ENCODE results near the gene DHX40. TPM values are rescaled to one million over a fixed set of nuclear protein-coding genes. Genes with fewer than 3 reads are reported as not detected.
"Not testable (repeated sequence)": the region's sequence is repeated elsewhere in the genome, so short reads cannot be mapped to it uniquely, and the experiment has no call there.

DHX40 gene
- total and polyA plus RNA-seq, 2 donors (not counting 1 experiment from before 2014, with no cell fraction given), result 41.9 to 58.6 TPM

- DNase-seq (ENCODE audit: low read depth in 2 of 2), result no peak
- H3K4me2 ChIP-seq (ENCODE audit: extremely low read depth, insufficient read depth, low read length), result no peak overlapping the region
- H3K79me2 ChIP-seq (ENCODE audit: control insufficient read depth, insufficient read depth, low read length), result no peaks in the 10 kb centered on the region
- H3K36me3 ChIP-seq (ENCODE audit: control insufficient read depth, insufficient read depth, low read length), result no peaks in the 10 kb centered on the region
- no peak overlapping the region for H3K27ac ChIP-seq (ENCODE audit: insufficient read depth, low read length)
- no peak overlapping the region for H2AFZ ChIP-seq (ENCODE audit: low read length)
- no peak overlapping the region for H3K9ac ChIP-seq (ENCODE audit: insufficient read depth, low read length)
- no peaks in the 10 kb centered on the region for H4K20me1 ChIP-seq (ENCODE audit: control insufficient read depth, extremely low read depth, insufficient read depth, low read length)
- no peak overlapping the region for H3K4me3 ChIP-seq (replicated peaks in 1 of 4; ENCODE audit: control extremely low read depth in 1 of 4, insufficient read depth in 1 of 4, low read depth in 3 of 4, low read length in 4 of 4)
- H3K4me1 ChIP-seq (ENCODE audit: control insufficient read depth, extremely low read depth, insufficient read depth, low read length), result no peaks in the 10 kb centered on the region
- no peaks in the 10 kb centered on the region for H3K9me3 ChIP-seq (ENCODE audit: control insufficient read depth, insufficient read depth, low read depth, low read length)
- H3K27me3 ChIP-seq (ENCODE audit: control insufficient read depth, insufficient read depth, low read length), result peaks cover 4% of the 10 kb centered on the region
- TF ChIP-seq EZH2 (IDR thresholded peaks at IDR 0.05; ENCODE audit: low read length, missing control alignments) (no peak), CTCF (conservative IDR thresholded peaks at IDR 0.05 in 1 of 2, IDR thresholded peaks at IDR 0.05 in 1 of 2; ENCODE audit: low read depth in 1 of 2, low read length in 2 of 2) (no peak)
These were observed 19.5 kb upstream of the DHX40 start for GRCh38 chr17:59545942-59546341.

GRCh38 chr17:59547131-59547915, 18.1 kb upstream of the DHX40 start:
- H2AFZ ChIP-seq (ENCODE audit: low read length), result no peak overlapping the region
- no peak overlapping the region for H3K4me2 ChIP-seq (ENCODE audit: extremely low read depth, insufficient read depth, low read length)
- DNase-seq (ENCODE audit: low read depth in 2 of 2), result peak in 1 of 2 donors; percentile 10
- peaks cover 4% of the 10 kb centered on the region for H3K27me3 ChIP-seq (ENCODE audit: control insufficient read depth, insufficient read depth, low read length)
- no peak overlapping the region for H3K9ac ChIP-seq (ENCODE audit: insufficient read depth, low read length)
- H3K4me3 ChIP-seq (replicated peaks in 1 of 4; ENCODE audit: control extremely low read depth in 1 of 4, insufficient read depth in 1 of 4, low read depth in 3 of 4, low read length in 4 of 4), result no peak overlapping the region
- H3K9me3 ChIP-seq (ENCODE audit: control insufficient read depth, insufficient read depth, low read depth, low read length), result no peaks in the 10 kb centered on the region
- no peak overlapping the region for H3K27ac ChIP-seq (ENCODE audit: insufficient read depth, low read length)
- H4K20me1 ChIP-seq (ENCODE audit: control insufficient read depth, extremely low read depth, insufficient read depth, low read length), result no peaks in the 10 kb centered on the region
- H3K4me1 ChIP-seq (ENCODE audit: control insufficient read depth, extremely low read depth, insufficient read depth, low read length), result no peaks in the 10 kb centered on the region
- no peak for TF ChIP-seq CTCF (conservative IDR thresholded peaks at IDR 0.05 in 1 of 2, IDR thresholded peaks at IDR 0.05 in 1 of 2; ENCODE audit: low read depth in 1 of 2, low read length in 2 of 2)
- no peak for TF ChIP-seq EZH2 (IDR thresholded peaks at IDR 0.05; ENCODE audit: low read length, missing control alignments)
- H3K36me3 ChIP-seq (ENCODE audit: control insufficient read depth, insufficient read depth, low read length), result no peaks in the 10 kb centered on the region
- no peaks in the 10 kb centered on the region for H3K79me2 ChIP-seq (ENCODE audit: control insufficient read depth, insufficient read depth, low read length)

GRCh38 chr17:59548985-59549384, 16.4 kb upstream of the DHX40 start:
- H2AFZ ChIP-seq (ENCODE audit: low read length); H3K27ac ChIP-seq (ENCODE audit: insufficient read depth, low read length); H4K20me1 ChIP-seq (ENCODE audit: control insufficient read depth, extremely low read depth, insufficient read depth, low read length); H3K4me1 ChIP-seq (ENCODE audit: control insufficient read depth, extremely low read depth, insufficient read depth, low read length); DNase-seq (ENCODE audit: low read depth in 2 of 2); H3K9me3 ChIP-seq (ENCODE audit: control insufficient read depth, insufficient read depth, low read depth, low read length); H3K4me2 ChIP-seq (ENCODE audit: extremely low read depth, insufficient read depth, low read length); H3K27me3 ChIP-seq (ENCODE audit: control insufficient read depth, insufficient read depth, low read length); H3K9ac ChIP-seq (ENCODE audit: insufficient read depth, low read length); H3K4me3 ChIP-seq (replicated peaks in 1 of 4; ENCODE audit: control extremely low read depth in 1 of 4, insufficient read depth in 1 of 4, low read depth in 3 of 4, low read length in 4 of 4); H3K36me3 ChIP-seq (ENCODE audit: control insufficient read depth, insufficient read depth, low read length); H3K79me2 ChIP-seq (ENCODE audit: control insufficient read depth, insufficient read depth, low read length): not testable (repeated sequence)
